Stimulated activated CD4-positive, alpha-beta T cell treated with anti-CD3 and anti-CD28 coated beads, Interleukin-1b, Interleukin-23, amount 100 ng/mL, for 48 hours (primary cell): Measurements from ENCODE around the gene ATXN1.

Source experiments
- DNase-seq: peaks from one replicate; pipeline ENCODE4 v3.0.0-alpha.2; 2020

The ATXN1 gene

DNA sequence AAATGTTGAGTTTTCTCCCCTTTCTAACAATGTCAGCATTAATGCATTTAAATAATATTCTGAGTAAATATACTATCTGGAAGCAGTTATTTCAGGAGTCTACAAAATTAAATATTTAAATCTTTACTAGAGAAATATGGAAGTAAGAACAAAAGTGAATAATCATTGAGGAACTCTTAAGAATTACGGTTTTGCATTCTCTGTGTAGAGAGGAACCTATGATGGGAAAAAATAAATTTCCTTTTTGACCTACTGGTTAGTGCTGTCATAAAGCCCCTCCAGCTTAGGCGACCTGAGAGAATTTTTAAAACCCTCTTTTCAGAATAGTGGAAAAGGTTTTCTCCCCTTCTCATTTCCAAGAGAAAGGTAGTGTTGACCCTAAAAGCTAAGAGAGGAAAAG, 64.8 kb downstream of the ATXN1 start:
- no peak for DNase-seq

DNA sequence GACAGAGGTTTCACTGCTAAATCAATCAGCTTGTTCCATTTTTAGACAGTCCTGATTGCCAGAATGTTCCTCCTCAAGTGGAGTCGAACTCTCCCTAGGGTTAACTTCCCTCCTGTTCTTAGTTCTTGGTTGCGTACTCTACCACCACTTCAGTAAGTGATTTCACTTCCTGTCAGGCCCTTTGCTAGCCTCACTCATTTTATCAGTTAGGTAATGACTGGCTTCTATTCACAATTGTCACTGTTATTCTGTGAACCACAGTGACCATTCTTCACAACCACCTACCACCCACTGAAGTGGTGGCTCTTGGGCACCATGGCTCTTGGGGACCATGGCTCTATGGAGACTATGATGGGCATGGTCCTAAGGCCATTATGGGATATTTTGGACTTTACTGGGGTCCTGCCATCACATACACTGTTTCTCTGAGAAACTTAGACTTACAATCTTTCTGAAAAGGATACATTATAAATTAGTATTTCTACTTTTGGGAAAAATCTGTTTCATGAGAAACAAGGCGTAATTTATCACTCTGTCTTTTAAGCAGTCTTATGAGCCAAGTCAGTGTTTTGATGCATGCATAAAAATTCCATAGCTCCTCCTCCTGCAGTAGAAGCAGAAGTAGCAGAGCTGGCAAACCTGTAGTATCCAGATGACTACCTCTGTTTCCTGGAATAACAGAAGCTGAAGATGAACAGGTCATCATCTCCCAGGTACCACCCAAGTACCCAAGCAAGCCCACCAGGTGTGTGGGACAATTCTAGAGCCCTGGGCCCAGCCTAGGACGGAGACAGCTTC, 66.3 kb downstream of the ATXN1 start:
- peak; percentile 29 for DNase-seq

DNA sequence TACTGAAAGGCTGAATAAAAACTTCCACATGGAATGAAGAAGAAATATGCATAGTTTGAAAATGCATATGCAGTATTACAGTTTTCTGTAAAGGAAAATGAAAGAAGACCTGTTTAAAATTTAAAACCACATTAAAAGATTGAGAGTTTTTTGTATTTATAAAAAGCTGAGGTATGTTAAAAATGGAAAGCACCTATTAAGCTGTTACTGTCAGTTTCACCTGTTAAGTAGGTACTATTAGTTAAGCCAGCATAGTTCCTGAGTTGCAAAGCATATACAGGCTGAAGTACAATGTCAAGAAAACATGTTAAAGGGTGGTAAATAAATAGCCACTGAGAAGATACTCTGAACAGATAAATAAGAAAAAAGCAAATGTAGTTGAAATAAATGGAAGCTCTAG, 69.9 kb downstream of the ATXN1 start:
- DNase-seq: no peak

DNA sequence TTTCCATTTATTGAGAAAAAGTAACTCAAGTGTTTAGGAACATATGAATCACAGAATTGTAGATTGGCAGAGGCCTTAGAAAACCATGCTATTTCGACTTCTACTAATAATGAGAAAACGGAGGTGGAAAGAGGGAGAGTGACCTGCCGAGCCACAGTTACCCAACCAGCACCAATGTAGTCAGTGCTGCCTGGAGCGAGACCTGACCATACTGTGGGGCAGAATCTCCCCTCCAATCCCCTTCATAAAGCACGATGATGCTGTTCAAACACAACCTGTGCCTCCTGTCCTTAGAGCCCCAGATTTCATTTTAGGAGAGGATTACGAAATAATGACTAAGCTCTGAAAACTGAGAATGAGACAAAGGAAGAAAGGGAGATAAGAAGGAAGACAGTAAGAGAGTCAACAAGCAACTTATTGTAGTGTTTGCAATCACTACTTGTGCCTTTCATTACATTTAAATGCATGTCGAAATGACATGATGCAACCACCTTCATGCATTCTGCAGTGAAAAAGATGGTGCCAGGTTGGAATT, 70.6 kb downstream of the ATXN1 start:
- peak; percentile 68 for DNase-seq

DNA sequence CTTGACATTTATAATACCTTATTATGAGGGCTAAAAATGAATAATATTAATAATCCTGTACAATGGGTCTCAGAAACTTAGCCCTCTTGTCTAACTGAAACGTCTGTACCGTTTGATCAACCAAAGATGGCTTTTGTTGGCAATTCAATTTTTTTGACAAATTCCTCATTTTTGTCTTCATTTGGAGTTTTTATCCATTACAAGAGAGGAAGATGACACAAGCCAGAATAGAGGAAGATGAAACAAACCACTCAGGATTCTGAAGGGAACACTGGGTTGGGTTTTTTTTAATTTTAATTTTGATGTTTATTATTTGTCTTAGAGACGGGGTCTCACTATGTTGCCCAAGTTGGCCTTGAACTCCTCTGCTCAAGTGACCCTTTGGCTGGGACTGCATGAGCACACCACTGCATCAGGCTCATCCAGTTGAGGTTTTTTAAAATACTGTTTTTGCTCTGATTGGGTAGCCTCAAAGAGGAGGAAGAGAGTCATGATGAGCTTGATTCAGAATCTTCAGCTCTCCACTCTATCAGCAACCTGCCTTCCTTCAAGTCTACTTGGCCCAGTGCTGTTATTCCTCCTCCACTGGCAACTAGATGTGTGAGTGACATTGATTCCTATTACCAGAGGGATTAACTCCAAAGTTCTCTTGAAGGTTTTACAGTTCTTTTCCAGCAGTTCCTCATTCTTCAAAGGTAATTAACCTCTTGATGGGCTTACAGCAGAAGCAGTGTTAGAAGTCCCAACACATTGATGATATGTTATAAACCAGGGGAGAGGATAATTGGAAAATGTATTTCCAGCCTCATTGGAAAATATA, 71.3 kb downstream of the ATXN1 start:
- no peak for DNase-seq

DNA sequence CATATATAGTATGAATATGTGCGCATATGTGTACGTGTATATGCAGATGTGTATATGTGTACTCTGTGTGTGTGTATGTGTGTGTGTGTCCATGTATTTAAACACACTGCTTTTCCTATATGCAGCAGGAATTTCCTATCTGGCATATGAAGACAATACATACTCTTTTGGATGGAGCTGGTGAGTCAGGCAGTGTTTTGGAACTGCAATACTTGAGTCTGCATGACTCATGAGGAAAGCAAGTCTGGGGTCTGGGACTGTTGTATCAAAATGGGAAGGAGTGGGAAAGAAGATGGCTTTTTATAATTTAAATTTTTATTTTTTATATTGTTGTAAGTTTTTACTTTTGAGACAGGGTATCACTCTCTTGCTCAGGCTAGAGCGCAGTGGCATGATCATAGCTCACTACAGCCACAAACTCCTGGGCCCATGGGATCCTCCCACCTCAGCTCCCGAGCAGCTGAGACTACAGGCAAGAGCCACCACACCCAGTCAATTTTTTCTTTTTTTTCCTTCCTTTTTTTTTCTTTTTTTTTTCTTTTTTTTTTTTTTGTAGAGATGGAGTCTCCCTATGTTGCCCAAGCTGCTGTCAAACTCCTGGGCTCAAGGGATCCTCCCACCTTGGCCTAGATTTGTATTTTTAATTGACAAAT, 72.2 kb downstream of the ATXN1 start:
- no peak for DNase-seq

DNA sequence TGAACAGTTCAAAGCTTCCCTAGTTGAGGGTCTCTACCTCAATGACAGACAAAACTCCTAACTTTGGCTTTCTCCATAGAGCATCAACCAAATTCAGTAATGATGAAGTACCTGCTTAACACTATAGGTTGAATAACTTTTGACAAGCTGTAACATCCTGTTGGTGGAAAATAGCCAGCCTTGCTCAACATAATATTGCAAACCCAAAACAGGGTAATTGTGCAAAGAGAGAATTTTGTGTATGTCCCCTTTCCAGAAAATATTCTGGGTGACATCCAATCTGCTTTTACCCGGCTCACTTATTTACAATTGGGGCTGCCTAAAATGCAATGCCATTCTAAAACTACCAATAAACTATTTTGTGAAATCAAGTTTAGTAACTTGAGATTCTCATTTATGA, 72.8 kb downstream of the ATXN1 start:
- DNase-seq: no peak

DNA sequence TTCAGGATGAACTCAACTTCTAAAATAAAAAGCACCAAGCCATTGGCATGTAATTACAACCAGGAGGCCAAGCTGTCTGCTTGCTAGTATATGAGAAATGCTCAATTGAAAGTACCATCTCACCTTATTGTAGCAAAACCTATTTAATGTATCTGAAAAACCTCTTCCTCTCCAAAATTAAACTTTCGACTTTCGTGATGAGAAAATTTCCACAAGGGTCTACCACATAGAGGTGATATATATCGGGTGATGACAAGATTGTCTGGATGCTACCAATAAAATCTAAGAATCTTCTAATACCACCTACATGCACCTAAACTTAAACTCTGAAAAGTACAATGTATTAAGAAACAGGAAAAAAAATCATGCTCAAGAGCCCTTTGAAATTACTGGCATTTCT, 74.2 kb downstream of the ATXN1 start:
- DNase-seq: no peak

DNA sequence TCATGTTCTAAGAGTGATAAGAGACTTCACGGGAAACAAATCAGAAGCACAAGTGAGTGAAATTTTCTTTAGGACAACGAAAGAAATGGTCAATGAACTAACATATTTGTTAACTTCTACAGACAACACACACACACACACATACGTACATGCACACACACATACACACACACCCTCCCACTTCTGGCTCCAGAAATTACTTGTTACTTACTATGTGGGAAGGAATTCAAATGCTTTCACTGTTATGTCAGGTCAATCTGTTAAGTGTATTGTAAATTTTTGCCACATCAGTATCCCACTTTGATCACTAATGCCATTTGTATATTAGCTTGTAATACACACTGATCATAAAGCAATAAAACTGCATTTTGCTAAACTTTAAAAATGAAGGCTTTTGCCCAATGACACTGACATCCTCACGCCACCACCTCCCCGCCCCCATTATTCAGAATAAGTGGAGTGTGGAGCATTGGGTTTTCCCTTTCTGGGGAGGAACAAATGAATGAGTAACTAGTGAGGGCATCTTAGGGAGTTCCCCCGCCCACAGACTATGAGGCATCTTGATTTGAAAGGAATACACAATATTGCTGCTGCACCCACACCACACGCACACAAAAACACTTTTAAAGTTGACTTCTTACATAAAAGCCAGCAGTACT, 76.2 kb downstream of the ATXN1 start:
- peak; percentile 91 for DNase-seq

DNA sequence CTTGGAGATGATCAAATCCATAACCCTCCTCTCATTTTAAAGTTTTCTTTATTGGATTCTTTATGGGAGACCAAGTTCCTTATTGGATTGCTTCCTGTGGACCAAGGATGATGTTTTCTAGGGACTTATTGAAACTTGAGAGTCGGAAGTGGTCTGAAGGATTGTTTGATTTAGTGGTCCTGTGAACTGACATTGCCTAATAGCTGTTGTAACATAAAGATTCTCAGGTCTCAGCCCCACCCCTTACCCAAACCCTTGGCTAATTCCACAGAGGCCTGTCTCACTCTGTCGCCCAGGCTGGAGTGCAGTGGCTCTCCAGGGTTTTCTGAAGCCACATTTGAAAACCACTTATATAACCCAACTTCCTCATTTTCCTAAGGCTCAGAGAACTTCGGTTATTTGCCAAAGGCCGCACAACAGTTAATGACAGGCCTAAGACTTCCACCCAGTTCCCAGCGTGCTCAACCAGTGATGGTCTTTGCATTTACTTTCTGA, 77.0 kb downstream of the ATXN1 start:
- DNase-seq: no peak

DNA sequence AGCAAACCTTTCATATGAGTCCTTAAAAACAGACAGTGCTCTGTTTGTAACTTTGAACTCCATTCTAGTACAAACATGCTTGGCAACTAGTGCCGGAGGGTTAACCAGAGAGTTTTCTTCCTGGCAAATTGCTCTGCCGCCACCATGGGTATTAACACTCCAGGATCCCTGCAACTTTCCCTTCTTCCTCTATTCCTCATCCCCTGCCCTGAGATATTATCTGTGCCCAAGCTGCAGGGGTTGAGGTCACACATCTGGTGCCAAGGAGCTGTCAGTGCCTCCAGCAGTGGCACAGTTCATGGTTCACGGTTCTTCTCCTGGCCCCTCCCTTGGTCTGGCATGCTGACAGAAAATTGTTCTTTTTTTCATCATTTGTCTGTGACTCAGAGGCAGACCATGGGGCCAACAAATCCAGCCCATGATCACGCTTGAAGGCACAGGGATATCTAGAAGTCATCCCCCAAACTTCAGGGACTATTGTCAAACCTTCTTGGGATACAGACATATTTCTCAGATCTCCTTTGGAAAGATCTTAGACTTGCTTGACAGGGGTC, 77.5 kb downstream of the ATXN1 start:
- peak; percentile 30 for DNase-seq

DNA sequence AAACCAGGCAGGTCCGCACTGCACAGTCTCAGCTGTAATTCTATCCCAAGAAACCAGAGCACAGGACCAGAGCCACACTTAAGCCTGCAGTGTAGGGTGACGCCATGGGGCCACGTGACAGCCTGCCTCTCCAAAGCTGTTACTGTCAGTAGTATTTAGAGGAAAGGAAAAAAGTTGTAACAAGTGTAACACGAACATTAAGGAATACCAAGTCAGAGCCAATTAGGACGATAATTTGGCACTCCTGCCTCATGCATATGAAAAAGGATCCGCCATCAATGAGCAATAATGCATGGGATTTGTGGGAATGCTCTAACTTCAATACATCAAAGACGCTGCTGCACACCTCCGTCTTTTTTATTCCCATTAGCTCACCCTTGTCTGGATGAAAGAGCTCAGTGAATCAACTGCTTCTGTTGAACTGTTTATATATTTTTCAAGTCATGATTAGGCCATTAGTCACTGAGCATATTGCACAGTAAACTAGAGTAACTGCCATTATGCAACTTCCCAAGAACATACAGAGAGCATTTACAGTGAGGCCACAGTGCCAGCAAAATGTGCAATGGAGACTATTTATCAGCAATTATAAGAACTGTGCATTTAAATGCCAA, 79.9 kb downstream of the ATXN1 start:
- no peak for DNase-seq

DNA sequence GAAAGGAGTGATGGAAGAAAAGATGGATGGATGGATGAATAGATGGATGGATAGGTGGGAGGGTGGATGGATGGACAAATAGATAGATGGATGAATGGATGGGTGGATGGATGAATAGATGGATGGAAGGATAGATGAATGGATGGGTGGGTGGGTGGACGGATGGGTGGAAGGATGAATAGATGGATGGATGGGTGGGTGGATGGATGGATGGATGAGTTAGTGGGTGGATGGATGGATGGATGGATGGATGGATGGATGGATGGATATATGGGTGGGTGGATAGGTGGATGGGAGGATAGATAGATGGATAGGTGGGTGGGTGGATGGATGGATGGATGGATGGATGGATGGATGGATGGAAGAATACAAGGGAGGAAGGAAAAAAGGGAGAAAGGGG, 82.2 kb downstream of the ATXN1 start:
- DNase-seq: no peak

DNA sequence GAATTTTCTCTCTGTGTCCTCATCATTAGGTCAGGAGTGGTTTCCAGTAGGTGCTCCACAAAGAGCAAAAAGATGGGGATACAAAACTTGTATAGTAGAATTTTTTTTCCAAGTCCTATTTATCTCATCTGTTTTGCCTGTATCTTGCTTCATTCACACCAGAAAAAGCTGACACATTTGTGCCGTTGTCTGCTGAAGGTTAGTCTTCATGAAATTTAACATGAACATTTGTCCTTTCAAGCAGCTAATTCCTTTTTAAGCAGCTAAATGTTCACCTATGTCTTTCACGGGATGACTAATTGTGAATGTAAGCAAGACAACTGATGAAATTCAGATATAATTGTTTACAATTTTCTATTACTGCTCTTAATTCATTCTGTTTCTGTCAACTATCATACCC, 83.8 kb downstream of the ATXN1 start:
- no peak for DNase-seq

DNA sequence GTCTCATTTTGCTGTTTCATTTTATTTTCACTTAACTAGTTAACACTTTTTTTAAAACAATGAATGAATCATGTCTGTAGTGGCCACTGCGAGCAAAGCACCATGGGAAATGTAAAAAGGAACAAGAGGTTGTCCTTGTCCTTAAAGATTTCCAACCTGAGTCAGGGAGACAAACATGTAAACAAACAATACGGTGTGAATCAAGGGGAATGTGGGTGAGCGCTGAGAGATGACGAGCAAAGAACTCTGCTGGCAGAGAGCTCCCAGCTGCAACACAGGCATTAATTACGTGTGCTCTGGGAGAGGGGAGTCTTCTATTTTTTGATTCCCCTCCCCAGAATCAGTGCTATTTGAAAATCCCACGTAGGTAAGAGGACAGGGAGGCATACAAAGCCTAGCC, 84.3 kb downstream of the ATXN1 start:
- DNase-seq: no peak

DNA sequence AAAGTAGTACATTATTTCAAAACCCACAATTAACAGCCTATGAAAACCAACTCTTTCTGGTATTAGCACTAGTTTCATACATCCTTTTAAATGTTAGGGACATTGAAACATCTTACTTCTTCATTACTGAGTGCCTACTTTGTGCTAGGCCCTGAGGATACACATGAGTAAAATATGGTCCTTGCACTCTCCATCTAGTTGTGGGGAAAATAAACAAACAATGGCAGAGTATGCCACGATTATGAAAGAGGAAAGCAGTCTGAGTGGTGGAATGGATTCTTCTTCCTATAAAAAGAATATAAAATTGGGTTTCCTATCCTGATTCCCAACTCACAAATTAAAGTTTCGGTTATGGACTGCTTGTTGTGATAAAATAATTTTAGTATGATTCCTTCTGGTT, 84.9 kb downstream of the ATXN1 start:
- DNase-seq: no peak

DNA sequence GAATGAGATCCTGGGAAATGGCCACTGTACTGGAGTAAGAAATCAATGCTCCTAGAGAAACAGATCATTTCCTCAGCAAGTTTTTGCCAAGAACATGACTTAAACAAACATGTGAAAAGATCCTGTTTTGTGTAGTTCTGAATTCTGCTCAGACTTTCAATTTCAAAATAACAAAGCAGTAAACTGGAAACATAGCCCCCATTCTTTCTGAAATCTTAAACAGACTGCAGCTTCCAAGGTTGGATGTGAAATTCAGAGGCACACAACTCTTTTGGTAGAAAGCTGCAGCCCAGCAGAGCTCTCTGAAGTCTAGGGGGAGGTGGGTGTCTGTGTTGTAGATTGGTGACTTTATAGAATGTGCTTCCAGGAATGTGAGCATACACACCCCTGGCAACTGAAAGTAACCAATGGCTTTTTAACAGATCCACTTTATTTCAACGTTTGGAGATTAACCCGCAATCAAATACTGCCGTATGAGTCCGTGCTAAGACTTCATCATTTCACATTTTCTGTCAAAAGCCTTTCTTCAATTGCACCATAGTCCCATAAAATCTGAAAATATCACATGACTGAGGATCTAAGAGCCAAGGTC, 86.4 kb downstream of the ATXN1 start:
- DNase-seq: no peak

DNA sequence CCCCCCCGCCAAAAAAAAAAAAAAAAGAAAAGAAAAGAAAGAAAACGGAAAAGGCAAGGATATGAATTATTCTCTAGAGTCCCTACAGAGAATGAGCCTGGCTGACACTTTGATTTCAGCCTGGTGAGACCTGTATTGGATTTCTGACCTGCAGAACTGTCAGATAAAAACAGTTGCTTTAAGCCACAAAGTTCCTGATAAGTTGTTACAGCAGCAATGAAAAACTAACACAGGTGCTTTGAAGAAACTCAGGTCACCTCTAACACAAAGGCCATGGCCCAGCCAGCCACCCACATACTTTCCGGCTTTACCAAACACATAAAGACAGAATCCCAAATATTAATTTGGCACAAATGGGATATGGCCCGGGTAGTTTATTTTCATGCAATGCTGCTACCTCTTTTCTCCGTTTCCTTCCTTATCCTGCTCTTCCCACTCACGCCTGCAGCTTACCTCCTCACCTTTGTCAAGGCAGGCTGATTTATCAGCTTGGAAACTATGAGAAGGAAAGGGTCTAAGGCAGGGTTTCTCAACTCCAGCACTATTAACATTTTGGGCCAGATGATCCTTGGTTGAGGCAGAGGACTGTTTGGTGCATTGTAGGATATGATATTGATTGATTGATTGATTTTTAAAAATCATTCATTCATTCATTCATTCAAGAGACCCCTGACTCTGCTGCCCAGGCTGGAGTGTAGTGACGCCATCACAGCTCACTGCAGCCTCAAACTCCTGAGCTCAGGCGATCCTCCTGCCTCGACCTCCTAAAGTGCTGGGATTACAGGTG, 88.1 kb downstream of the ATXN1 start:
- no peak for DNase-seq

DNA sequence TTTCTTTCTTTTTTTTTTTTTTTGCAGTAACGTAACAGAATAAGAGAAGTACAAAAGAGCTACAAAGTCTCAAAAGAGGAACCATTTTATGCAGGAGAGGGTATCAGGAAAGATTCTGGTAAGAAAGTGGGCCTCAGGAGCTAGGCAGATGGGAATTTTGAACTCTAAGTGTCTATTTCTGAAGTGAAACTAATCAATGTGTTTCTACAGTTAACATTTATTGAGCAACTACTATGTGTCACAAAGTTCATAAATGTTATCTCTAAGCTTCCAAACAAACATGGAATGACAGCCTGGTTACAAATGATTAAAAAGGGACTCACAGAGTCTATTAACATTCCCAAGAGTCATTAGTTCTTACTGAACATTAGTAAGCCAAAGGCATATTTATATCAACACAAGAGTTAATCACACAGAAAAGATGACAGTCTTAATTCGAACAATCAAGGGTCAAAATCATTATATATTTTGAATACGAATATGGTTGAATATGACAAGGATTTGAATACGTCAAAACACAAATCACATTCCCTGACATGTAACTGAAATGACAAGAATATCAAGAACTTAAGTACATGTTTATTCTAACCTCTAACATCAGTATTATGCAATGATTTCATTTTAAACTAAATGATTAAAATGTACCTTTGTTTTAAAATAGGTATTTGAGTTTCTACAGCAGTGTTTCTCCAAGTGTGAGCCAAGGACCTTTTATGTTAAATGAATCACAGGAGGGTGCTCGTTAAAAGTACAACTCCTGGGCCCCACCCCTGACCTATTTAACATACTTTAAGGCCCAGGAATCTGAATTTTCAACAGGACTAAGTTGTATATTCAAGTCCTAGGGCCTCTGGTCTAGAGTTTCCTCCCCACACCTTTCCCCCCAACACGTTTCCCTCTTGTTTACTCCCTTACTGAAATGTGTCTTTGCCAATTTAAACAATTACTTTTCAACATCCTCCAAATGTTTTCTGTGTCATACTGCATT, 89.7 kb downstream of the ATXN1 start:
- no peak for DNase-seq
